ENCODE data around the gene GOLGA8J.
"Not testable (repeated sequence)": the region's sequence is repeated elsewhere in the genome, so short reads cannot be mapped to it uniquely, and the experiment has no call there.

Gene GOLGA8J, protein sequence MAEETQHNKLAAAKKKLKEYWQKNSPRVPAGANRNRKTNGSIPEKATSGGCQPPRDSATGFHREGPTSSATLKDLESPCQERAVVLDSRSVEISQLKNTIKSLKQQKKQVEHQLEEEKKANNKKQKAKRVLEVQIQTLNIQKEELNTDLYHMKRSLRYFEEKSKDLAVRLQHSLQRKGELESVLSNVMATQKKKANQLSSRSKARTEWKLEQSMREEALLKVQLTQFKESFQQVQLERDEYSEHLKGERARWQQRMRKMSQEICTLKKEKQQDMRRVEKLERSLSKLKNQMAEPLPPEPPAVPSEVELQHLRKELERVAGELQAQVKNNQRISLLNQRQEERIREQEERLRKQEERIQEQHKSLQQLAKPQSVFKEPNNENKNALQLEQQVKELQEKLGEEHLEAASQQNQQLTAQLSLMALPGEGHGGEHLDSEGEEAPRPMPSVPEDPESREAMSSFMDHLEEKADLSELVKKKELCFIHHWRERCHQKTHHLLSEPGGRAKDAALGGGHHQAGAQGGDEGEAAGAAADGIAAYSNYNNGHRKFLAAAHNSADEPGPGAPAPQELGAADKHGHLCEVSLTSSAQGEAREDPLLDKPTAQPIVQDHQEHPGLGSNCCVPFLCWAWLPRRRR

DNA sequence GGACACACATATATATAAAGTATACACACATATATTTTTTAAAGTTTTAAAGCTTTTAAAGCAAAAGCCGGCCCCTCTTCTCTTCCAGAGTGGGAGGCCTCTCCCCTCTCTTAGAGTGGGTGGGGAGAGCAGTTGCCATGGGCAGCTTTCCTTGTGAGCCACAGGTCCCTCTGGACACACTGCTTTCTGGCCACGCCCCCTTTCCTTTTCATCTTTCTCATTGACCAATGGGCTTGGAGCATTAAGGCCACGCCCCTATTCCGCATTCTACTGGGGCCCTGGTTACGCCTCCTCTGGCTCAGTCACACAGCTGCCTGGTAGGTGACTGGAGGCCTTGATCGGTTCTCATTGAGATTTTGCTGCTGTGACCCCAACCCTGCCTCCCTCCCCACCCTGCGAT lies at the start of gene GOLGA8J:
TSS of gene GOLGA8J (plus strand) at position 301 of the 400 bp plus-strand sequence. CDS start at position 399, 98 bp downstream.
- DNase-seq, result not testable (repeated sequence)

DNA sequence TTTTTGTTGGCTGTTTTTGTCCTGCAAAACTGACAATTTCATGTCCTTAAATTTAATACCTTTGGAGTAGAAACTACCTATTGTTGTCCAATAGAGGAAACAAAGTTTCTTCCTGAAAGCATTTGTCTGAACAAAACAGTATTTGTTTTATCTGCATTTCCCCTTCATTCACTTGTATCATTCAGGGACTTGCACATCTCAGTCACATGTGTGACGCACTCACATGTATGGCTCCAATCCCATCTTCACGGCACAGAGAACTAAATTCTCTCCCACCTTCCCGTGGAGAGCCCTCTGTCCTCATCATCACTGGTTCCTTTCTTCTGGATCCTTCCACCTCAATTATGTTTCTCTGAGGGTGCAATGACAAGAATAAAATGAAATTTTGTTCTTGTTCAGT lies 49.5 kb upstream of the GOLGA8J start:
- no peak for DNase-seq

DNA sequence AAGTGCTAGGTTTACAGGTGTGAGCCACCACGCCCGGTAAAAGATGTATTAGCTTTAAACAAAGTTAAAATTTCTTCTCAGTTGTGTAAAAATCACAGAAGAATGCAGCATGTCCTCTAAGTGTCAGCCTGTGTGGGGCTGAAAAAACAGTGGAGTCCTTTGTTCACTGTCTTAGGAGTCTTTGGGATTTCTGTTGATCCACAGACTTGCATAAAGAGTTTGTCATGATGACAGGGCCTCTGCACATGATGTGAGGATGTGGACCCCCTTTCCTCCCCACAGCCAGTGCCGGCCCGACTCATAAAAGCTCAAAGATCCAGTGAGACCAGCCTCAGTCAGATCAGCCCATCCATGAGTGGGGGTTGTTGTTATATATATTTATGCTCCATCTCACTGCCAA lies 49.0 kb upstream of the GOLGA8J start:
- DNase-seq, result no peak

DNA sequence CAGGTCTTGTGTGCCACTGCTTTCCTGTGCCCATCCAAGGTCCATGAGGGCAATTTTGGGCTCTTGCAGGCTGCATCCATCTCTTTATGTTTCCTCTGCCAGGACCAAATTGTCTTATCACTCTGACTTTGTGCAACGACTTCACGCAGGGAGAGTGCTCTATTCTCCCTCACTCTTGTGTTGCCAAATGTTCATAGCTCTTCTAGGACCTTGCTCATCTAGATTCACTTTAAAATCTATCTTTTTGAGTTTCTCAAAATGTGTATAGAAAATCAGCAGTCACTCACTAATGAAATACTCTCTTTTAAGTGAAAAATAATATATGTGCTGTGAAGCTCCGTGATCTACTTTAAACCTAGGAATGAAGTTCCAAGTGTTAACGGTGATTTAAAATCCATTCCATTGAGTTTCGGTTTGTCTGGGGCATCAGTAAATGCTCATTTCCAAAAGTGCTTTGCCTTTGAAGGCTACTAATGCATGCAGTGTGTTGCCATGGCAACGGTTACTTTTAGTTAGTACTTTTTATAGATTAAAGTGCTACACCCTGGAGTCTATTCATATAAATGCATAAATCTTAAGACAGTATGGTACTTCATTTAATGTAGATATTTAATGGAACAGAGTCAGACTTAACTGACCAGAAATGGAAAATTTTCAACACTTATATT lies 46.6 kb upstream of the GOLGA8J start:
- no peak for DNase-seq

DNA sequence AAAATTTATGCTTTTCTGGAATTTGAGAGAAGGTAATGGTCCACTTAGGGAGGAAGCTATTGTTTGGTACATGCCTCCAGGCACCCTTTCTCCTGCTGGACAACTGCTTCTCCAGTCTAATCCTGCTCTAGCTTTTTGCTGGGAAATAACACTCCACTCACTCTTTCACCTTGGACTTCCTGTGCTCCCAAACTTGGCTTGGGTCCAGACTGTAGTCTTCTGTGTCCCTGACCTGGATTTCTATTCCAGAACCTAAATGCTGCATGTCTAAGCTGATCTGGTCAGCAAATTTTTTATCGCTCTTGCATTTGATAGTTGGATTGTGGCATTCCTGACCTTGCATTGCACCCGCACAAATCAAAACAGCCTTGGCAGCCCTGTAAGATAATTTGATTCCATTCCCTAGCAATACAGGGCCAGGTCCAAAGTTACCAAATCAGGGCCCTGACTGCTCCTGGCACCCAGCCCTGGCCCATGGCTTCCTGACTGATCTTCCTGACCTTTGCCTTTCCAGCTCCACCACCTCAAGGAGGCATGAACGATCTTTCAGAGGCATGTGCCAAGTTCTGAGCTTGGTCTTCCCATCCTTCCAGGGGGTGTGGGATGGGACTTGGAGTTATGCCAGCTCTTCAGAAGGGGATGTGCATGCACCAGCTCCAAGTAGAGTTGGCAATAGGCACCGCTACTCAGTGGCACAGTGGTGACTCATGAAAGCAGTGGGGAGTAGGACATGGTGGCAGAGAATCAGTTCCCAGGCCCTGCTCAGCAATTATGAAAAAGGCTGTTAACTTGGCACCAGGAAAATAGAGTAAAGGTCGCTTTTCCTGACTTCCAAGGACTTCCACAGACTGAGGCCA lies 43.9 kb upstream of the GOLGA8J start:
- DNase-seq, result no peak

DNA sequence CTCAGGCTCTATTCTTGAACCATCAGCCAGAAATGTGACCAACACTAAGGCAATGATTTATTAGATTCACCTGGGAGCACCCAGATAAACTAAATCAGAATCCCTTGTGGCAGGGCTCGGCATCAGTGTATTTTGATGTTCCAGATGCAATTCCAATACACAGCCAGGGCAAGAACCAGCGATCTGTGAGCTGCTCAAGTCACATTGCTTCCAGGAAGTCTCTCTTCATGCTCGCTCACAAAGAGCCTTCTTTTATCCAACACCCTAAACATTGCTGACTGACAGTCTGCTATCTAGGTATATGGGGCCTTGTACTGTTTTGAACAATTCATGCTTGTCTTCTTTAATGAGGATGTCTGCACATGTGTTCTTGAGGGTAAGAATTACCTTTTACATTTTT lies 40.9 kb upstream of the GOLGA8J start:
- no peak for DNase-seq

DNA sequence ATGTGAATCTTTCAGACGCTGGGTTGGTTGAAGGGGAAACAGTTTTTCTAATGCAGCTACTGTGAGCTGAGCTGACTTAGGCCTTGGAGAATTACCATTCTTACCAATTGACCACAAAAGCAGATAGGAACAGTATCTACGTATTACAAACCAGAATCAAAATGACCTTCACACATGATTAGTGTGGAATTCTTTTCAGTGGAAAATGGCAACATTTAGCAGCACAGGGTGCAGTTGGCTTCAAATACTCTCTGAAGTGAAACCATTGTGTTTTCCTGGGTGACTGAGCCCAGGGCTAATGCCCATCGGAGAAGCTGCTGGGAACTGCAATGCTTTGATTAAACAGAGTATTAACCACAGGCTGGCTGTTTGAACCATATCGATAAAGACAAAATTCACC lies 40.2 kb upstream of the GOLGA8J start:
- no peak for DNase-seq

DNA sequence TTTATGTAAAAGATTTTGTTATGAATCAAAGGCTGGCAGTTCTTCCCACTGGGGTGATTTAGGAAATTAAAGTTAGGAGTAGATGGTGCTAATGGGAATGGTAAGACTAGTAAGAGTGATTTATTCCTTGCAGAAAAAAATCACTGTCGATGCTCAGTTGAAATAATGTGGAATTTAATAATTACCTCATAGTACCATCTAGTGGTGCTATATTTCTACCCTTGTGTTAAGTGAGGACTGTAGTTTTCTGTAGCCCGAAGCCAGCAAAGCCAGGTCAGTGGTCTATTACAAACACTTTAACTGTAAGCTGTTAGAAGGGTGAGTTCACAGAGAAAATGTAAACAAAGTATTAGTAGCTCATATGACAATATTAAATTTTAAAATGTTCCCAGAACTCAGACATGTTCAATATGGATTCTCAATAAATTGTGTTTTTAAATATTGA lies 39.5 kb upstream of the GOLGA8J start:
- peak; percentile 15 for DNase-seq

DNA sequence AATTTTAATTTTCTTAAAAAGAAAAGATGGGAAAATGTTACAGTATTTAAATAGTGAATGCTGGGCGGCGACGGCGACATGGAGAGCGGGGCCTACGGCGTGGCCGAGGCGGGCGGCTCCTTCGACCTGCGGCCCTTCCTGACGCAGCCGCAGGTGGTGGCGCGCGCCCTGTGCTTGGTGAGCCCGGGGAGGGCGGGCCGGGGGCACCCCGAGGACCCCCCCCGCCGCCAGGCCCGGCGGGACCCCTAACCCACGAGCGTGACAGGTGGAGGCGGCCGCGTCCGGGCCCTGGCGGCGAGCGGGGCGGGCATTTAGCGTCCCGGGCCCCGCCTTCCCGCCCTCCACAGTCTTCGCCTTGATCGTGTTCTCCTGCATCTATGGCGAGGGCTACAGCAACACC lies 38.4 kb upstream of the GOLGA8J start:
- no peak for DNase-seq

DNA sequence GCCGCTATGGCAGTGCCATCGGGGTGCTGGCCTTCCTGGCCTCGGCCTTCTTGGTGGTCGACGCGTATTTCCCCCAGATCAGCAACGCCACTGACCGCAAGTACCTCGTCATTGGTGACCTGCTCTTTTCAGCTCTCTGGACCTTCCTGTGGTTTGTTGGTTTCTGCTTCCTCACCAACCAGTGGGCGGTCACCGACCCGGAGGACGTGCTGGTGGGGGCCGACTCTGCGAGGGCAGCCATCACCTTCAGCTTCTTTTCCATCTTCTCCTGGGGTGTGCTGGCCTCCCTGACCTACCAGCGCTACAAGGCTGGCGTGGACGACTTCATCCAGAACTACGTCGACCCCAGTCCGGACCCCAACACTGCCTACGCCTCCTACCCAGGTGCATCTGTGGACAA lies 37.9 kb upstream of the GOLGA8J start:
- DNase-seq, result not testable (repeated sequence)

DNA sequence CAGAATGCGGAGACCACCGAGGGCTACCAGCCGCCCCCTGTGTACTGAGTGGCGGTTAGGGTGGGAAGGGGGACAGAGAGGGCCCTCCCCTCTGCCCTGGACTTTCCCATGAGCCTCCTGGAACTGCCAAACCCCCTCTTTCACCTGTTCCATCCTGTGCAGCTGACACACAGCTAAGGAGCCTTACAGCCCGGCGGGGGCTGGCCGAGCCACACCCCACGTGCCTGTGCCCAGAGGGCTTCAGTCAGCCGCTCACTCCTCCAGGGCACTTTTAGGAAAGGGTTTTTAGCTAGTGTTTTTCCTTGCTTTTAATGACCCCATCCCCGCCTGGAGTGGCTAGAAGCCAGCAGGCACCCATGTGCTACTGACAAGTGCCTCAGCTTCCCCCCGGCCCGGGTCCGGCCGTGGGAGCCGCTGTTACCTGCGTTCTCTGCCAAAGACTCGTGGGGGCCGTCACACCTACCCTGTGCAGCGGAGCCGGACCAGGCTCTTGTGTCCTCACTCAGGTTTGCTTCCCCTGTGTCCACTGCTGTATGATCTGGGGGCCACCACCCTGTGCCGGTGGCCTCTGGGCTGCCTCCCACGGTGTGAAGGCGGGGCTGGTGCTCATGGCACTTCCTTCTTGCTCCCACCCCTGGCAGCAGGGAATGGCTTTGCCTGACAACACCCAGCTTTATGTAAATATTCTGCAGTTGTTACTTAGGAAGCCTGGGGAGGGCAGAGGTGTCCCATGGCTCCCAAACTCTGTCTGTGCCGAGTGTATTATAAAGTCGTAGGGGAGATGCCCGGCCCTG lies 37.3 kb upstream of the GOLGA8J start:
- DNase-seq, result not testable (repeated sequence)

DNA sequence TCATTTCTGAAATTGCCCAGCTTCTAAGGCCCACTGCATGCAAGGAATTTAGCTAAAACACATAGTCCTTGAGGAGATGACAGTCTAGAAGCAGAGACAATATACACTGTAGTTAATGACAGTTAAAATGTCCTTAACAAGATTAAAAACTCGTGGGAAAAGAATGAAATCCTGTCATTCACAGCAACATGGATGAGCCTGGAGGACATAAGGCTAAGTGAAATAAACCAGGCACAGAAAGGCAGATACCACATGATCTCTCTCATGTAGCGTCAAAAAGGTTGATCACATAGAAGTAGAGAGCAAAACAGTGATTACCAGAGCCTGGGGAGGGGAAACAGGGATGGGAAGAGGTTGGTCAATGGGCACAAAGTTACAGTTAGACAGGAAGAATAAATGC lies 36.3 kb upstream of the GOLGA8J start:
- no peak for DNase-seq

DNA sequence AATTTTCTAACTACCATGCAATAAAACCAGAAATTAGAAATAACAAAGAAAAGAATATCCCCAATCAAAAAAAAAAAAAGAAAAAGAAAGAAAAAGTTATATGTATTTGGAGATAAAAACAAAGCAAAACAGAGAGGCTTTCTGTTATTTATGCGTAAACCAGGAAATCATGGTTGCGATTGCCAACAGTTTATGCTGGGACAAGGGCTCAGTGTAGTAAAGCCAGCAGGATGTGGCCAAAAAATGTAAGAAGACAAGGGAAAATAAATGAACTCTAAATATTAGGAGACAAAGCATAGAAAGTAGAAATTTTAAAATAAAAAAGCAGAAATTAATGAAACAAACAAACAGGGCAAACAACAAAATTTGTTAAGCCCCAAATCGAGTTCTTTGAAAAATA lies 27.2 kb upstream of the GOLGA8J start:
- DNase-seq, result no peak

DNA sequence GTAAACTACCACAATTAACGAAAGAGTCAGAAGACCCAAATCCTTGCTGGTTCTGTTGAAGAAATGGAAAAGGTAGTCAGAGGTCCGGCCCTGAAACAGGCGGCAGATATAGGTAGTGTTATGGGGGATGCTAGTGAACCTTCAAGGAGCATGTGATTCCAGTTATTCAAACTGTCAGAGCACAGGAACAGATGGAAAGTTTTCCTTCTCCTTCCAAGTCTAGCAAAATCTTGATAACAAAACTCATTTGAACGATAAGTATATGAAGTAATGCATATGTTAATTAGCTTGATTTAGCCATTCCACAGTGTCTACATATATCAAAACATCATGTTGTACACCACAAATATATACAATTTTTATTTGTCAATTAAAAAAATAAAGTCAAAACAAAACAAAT lies 26.6 kb upstream of the GOLGA8J start:
- DNase-seq, result no peak

DNA sequence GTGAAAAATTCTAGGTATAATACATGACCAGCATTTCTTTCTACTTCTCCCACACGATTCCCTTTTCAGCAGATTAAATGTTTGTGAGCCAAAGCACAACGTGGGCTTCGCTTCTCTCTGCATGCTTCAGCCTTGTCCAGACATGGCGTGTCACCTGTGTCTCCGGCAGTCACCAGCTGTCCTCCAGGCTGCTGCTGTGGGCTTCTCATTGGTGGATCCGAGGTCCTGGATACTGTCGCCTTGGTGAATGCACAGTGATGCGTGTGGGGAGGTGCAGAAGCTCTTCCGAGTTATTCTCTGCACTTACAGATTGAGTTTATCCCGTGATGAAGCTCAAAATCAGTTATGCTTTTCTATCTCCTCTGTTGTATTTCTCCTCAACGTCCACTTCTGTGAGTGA lies 23.0 kb upstream of the GOLGA8J start:
- no peak for DNase-seq

DNA sequence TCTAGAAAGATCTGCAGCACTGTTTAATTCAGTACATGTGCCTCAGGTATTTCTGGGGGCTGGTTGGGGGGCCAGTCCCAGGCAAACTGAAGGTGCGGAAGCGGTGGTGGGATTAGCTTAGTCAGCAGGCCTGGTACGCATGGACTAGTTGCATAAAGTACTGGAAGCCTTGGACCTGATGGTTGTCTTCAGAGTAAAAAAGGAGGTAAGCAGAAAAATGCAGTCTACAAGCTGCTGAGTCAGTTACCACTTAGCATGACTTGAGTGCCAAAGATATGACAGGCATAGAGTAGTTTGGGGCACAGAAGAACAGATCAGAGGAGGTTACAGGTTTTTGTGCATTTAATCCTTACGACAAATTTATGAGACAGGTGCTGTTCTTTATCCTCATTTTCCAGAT lies 19.9 kb upstream of the GOLGA8J start:
- DNase-seq, result peak; percentile 38

DNA sequence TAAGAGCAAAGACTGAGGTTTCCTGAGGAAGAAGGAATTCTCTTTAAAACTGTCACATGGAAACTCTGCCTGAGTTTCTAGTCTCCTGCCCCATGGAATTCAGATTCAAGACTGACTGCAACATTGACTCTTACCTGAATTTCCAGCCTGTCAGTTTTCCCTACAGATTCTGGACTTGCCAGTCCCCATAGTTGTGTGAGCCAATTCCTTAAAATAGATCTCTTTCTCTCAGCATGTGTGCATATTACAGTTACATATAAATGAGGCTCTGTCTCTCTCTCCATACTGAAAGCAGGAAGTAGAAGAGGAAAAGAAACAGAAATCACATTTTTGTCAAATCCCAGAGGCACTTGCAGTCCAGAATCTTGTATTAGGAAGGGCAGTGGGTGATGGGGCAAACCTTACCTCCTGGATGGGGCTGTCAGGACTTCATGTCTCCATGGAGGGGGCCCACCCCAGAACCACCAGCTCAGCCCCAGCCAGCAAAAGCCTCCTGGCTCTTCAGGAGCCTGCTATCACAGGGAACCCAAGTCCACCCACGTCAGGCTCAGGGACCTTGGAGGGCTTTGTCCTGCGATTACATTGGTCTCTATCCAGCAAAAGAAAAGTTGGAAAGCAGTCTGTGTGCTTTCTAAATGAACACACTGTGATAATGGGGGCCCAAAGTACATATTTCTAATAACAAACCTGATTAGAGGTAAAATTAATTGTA lies 18.8 kb upstream of the GOLGA8J start:
- DNase-seq, result no peak

DNA sequence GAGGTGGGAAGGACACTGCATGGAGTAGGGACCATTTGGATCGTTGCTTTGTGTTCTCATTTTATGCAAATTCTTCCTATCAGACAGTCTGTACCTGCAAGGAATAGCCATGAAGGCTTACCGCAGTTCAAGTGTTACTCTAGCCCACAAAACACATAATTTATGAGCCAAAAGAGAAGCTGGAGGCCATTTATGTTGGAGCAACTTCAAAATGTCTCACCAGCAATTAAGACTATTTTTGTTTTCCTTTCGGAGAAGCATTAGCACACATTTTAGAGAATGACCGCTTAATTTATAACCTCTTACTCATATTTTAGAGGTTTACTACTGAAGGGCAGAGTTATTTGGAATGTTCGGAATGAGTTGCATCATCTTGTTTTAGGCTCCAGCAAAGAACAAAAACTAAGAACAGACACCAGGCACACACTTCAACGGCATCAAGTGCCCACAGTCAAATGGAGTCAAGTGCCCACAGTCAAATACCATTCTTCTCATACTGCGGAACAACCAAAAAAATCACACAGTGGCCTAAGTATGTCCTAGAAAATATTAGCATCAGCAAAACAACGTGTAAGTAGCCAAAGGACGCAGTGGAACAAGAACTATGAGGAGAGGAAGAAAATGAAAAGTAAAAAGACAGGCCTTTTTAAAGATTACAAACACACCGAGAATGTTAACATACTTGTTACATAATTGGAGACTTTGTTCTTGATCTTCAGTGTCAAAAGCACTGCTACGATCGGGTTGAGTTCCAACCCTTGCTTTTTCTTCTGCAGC lies 17.5 kb upstream of the GOLGA8J start:
- peak; percentile 92 for DNase-seq

DNA sequence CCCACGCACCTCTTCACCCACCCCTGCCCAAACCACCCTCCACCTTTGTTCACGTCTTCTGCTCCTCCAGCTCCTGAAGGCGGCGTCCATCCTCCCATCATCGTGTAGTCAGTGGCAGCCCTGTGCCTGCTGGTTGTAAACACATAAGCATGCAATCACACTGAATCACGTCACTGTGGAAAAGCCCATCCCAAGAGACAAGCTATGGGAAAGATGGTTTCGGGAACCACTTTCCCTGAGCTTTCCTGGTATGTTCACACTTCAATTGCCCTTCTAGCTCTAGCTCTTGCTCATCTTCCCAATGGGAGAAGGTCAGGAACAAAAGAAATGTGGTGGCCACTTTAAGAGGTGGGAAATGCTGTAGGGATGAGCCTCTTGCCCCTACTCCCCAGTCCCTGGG lies 14.4 kb upstream of the GOLGA8J start:
- DNase-seq, result no peak

DNA sequence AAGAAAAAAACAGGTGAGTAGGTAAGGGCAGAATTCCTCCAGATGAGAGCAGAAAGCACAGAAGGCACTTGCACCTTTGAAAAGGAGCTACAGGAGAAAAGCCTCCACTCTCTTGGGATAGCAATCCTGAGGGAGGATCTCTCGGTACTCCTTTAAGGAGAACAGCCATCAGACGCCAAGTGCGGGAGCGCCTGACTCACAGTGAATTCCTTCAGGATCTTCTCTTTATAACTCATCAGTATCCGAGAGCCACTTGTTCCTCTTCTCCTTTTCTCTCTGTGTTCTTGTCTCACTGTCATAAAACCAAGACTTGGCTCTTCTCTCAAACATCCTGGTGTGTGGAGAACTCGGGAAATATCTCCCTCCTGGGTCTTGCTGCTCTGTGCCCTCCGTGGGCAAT lies 10.1 kb upstream of the GOLGA8J start:
- DNase-seq, result peak; percentile 19

DNA sequence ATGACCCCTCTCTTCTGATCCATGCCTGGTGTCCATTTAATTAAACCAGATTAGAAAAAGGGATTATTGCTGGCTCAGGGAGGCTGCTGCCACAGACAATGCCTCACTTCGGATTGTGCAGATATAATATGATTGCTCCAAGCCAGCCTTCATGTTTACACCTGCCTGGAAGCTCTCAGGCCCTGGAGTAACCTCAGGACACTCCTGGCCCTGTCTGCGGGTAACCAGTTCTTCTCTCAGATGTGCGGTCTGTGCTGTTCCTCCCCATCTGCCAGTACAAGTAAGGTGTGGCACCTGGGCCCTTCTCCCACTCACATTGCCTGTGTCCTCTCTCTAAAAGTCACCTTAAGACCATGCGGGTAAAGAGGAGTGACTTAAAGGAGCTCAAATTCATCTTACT lies 8.8 kb upstream of the GOLGA8J start:
- DNase-seq, result no peak

Data from EL (cell line).